ENCODE measurements around the gene AGPAT1.

Gene AGPAT1

GRCh38 chr6:32218167-32218566 is 42.3 kb upstream of the AGPAT1 start:
- no peaks in the 10 kb centered on the region for H3K36me3 ChIP-seq (replicated peaks)
- no peak for TF ChIP-seq CTCF (IDR thresholded peaks at IDR 0.05; ENCODE audit: low read depth, low read length, missing control alignments)
- H3K27me3 ChIP-seq (replicated peaks), result no peaks in the 10 kb centered on the region
- H3K27ac ChIP-seq, result no peak overlapping the region
- DNase-seq, result no peak
- in situ Hi-C loops (cut with HindIII; ENCODE audit: low pct_ligation_motif_present, low sequenced_read_pairs), result no loop called here
- no peak overlapping the region for H3K4me3 ChIP-seq (ENCODE audit: low read depth, low read length)

GRCh38 chr6:32216998-32217397 is 41.1 kb upstream of the AGPAT1 start:
- no peaks in the 10 kb centered on the region for H3K36me3 ChIP-seq (replicated peaks)
- H3K27me3 ChIP-seq (replicated peaks), result no peaks in the 10 kb centered on the region
- TF ChIP-seq CTCF (IDR thresholded peaks at IDR 0.05; ENCODE audit: low read depth, low read length, missing control alignments), result no peak
- in situ Hi-C loops (cut with HindIII; ENCODE audit: low pct_ligation_motif_present, low sequenced_read_pairs), result no loop called here
- H3K4me3 ChIP-seq (ENCODE audit: low read depth, low read length), result no peak overlapping the region
- no peak for DNase-seq
- H3K27ac ChIP-seq, result no peak overlapping the region

- Histone ChIP-seq H3K4me3 (ENCODE audit: low read depth, low read length) (no peak overlapping the region), H3K27me3 (replicated peaks) (no peaks in the 10 kb centered on the region), H3K36me3 (replicated peaks) (no peaks in the 10 kb centered on the region), H3K27ac (no peak overlapping the region)
- in situ Hi-C loops (cut with HindIII; ENCODE audit: low pct_ligation_motif_present, low sequenced_read_pairs), result no loop called here
- no peak for TF ChIP-seq CTCF (IDR thresholded peaks at IDR 0.05; ENCODE audit: low read depth, low read length, missing control alignments)
- no peak for DNase-seq
Measured at GRCh38 chr6:32216285-32216684, 40.4 kb upstream of the AGPAT1 start.

GRCh38 chr6:32215617-32216016 is 39.7 kb upstream of the AGPAT1 start:
- in situ Hi-C loops (cut with HindIII; ENCODE audit: low pct_ligation_motif_present, low sequenced_read_pairs), result no loop called here
- TF ChIP-seq CTCF (IDR thresholded peaks at IDR 0.05; ENCODE audit: low read depth, low read length, missing control alignments), result no peak

GRCh38 chr6:32214126-32214525 is 38.2 kb upstream of the AGPAT1 start:
- in situ Hi-C loops (cut with HindIII; ENCODE audit: low pct_ligation_motif_present, low sequenced_read_pairs), result no loop called here
- H3K36me3 ChIP-seq (replicated peaks), result no peaks in the 10 kb centered on the region
- no peaks in the 10 kb centered on the region for H3K27me3 ChIP-seq (replicated peaks)
- no peak overlapping the region for H3K27ac ChIP-seq
- no peak for DNase-seq
- no peak overlapping the region for H3K4me3 ChIP-seq (ENCODE audit: low read depth, low read length)
- TF ChIP-seq CTCF (IDR thresholded peaks at IDR 0.05; ENCODE audit: low read depth, low read length, missing control alignments), result no peak

More at GRCh38 chr6:32215617-32216016, 39.7 kb upstream of the AGPAT1 start:
- no peak for DNase-seq
- Histone ChIP-seq H3K27me3 (replicated peaks) (no peaks in the 10 kb centered on the region), H3K27ac (no peak overlapping the region), H3K36me3 (replicated peaks) (no peaks in the 10 kb centered on the region), H3K4me3 (ENCODE audit: low read depth, low read length) (no peak overlapping the region)

GRCh38 chr6:32213649-32214048 is 37.8 kb upstream of the AGPAT1 start:
- no peaks in the 10 kb centered on the region for H3K36me3 ChIP-seq (replicated peaks)
- no peak for TF ChIP-seq CTCF (IDR thresholded peaks at IDR 0.05; ENCODE audit: low read depth, low read length, missing control alignments)
- no peak overlapping the region for H3K27ac ChIP-seq
- in situ Hi-C loops (cut with HindIII; ENCODE audit: low pct_ligation_motif_present, low sequenced_read_pairs), result no loop called here
- H3K4me3 ChIP-seq (ENCODE audit: low read depth, low read length), result no peak overlapping the region
- no peaks in the 10 kb centered on the region for H3K27me3 ChIP-seq (replicated peaks)
- no peak for DNase-seq

Measured in brain microvascular endothelial cell (primary cell).